22Rv1 (cell line): ENCODE results near the gene FKRP.

Source experiments
- H3K27ac ChIP-seq: fragments of 450-650 bp; 2 replicates; pipeline ENCODE4 v1.5.1; 2017
- CTCF ChIP-seq: fragments of 450-650 bp; IDR thresholded peaks from 2 replicates; pipeline ENCODE4 v1.5.1; 2017; ENCODE audit warnings: mild to moderate bottlenecking
- ZFX ChIP-seq: fragments of 450-650 bp; IDR thresholded peaks from 2 replicates; pipeline ENCODE4 v1.6.1; 2017; ENCODE audit warnings: antibody characterized with exemption, borderline replicate concordance

FKRP gene

GRCh38 chr19:46745030-46745429 is 827 bp upstream of the FKRP start:
- TF ChIP-seq CTCF (no peak), ZFX (no peak)
- H3K27ac ChIP-seq, result peak overlapping the region; percentile 80

- H3K27ac ChIP-seq, result peak within 1 kb of the TSS; percentile 80
- no peak for TF ChIP-seq ZFX
- no peak for TF ChIP-seq CTCF
These were observed 612 bp downstream of the FKRP start, which contains the start of gene STRN4 for GRCh38 chr19:46746281-46747057. TSS of gene STRN4 (minus strand) at chr19:46746450. CDS start at chr19:46746430, 20 bp downstream.

- no peak overlapping the region for H3K27ac ChIP-seq
- no peak for TF ChIP-seq ZFX
- TF ChIP-seq CTCF, result peak; percentile 93
These were observed 2.7 kb downstream of the FKRP start for GRCh38 chr19:46748325-46749109.

GRCh38 chr19:46753420-46754155 is 7.7 kb downstream of the FKRP start:
- TF ChIP-seq ZFX, result no peak
- TF ChIP-seq CTCF, result peak; percentile 82

GRCh38 chr19:46755077-46755852 is 9.4 kb downstream of the FKRP start:
- H3K27ac ChIP-seq, result no peak overlapping the region
- TF ChIP-seq CTCF (no peak), ZFX (no peak)

More at GRCh38 chr19:46753420-46754155, 7.7 kb downstream of the FKRP start:
- H3K27ac ChIP-seq, result no peak overlapping the region

GRCh38 chr19:46755853-46756543 is 10.1 kb downstream of the FKRP start:
- no peak overlapping the region for H3K27ac ChIP-seq
- TF ChIP-seq CTCF (no peak), ZFX (no peak)
